Measurements from ENCODE around the gene GPALPP1. TPM values are rescaled to one million over a fixed set of nuclear protein-coding genes. Genes with fewer than 3 reads are reported as not detected.

GPALPP1 gene, protein sequence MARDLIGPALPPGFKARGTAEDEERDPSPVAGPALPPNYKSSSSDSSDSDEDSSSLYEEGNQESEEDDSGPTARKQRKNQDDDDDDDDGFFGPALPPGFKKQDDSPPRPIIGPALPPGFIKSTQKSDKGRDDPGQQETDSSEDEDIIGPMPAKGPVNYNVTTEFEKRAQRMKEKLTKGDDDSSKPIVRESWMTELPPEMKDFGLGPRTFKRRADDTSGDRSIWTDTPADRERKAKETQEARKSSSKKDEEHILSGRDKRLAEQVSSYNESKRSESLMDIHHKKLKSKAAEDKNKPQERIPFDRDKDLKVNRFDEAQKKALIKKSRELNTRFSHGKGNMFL
- total RNA-seq, result 37.3 TPM

DNA sequence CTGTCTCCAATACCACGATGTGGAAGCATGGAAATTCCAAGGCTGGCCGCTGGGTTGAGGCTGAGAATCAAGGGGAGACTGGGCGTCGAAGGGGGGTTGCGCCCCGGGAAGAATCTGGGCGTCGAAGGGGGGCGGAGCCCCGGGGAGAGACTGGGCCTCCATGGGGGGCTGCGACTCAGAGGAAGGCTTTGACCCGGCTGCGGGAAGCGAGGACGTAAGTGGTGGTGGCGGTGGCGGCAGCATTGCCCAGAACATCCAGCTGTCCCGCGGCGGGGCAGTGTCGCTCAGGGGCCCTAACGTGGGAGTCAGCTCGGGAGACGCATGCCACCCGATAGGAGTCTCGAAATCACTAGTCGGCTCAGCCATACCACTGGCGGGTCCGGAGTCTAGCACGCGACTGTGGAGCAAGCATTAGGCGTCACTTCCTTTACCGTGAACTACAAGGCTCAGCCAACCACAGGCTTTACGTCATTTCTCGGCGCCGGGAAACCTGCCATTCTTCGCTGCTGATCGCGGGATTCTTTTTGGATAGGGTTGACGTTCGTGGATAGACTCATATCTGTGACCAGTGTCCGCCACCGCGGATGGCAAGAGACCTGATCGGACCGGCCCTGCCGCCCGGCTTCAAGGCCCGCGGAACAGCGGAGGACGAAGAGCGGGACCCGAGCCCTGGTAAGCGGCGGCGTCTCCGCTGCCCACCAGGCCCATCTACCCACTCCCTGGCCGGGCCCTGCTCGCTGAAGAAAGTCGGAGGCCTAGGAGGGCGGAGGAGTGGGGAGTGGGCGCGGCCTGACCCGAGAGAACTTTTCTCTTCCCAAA, at the start of gene GPALPP1, which contains the start of gene NUFIP1:
Gene GPALPP1, plus strand, starts transcription at position 468 of the 819 bp plus-strand sequence. Its CDS starts 117 bp downstream, at position 585.
Gene NUFIP1, minus strand, starts transcription at position 401 of the 819 bp plus-strand sequence. Its CDS starts 35 bp downstream, at position 366.

Small RNA genes lying within 50 kb of the gene (small RNA-seq; reads per million reads assigned to genes)
- gene RN7SL49P (ENCODE audit: low replicate concordance), result not detected

Other genes with a start within 250 kb of the GPALPP1 start
- 4.4 TPM for gene NUFIP1, start 67 bp upstream of the GPALPP1 start, total RNA-seq
- 12.1 TPM for gene GTF2F2, start 131.0 kb downstream of the GPALPP1 start, total RNA-seq
- gene KCTD4, start 211.5 kb downstream of the GPALPP1 start, total RNA-seq, result 0.23 TPM